Astrocyte (in vitro differentiated cells and primary cell): ENCODE data around the gene RNU7-1. TPM values are rescaled to one million over a fixed set of nuclear protein-coding genes. Genes with fewer than 3 reads are reported as not detected.

ENCODE experiments used
- DNase-seq: peaks from one replicate; pipeline ENCODE4 v3.0.0-alpha.2; 2010; ENCODE audit warnings: low read depth
- FAIRE-seq: peaks from 2 replicates; lab custom pipeline; 2011; peaks lifted over from hg19 to GRCh38; lab: Jason Lieb, UNC
- H2AFZ ChIP-seq: 2 replicates; pipeline ENCODE4 v1.6.0; 2012; ENCODE audit warnings: low read depth, low read length, inconsistent platforms
- H3K27ac ChIP-seq: 2 replicates; pipeline ENCODE4 v1.5.1; 2011; ENCODE audit warnings: low read depth, low read length, inconsistent platforms
- H3K27me3 ChIP-seq: 2 replicates; pipeline ENCODE4 v1.6.0; 2011; ENCODE audit warnings: low read length, inconsistent platforms; ENCODE audit not compliant: insufficient read depth
- H3K36me3 ChIP-seq: 2 replicates; pipeline ENCODE4 v1.5.1; 2011; ENCODE audit warnings: low read length, inconsistent platforms; ENCODE audit not compliant: insufficient read depth
- H3K4me1 ChIP-seq: 2 replicates; pipeline ENCODE4 v1.5.1; 2011; ENCODE audit warnings: low read length, inconsistent platforms; ENCODE audit not compliant: insufficient read depth
- H3K4me2 ChIP-seq: 2 replicates; pipeline ENCODE4 v1.6.0; 2012; ENCODE audit warnings: low read length, inconsistent platforms
- H3K4me3 ChIP-seq: 2 replicates; pipeline ENCODE4 v1.5.1; 2011; ENCODE audit warnings: low read depth, mild to moderate bottlenecking, low read length, inconsistent platforms; ENCODE audit not compliant: insufficient read depth
- H3K79me2 ChIP-seq: 2 replicates; pipeline ENCODE4 v1.6.0; 2012; ENCODE audit warnings: mild to moderate bottlenecking, low read length, inconsistent platforms; ENCODE audit not compliant: insufficient read depth
- H3K9ac ChIP-seq: 2 replicates; pipeline ENCODE4 v1.6.0; 2012; ENCODE audit warnings: mild to moderate bottlenecking, low read length, inconsistent platforms
- H3K9me3 ChIP-seq: 2 replicates; pipeline ENCODE4 v1.5.1; 2012; ENCODE audit warnings: low read depth, mild to moderate bottlenecking, low read length, inconsistent platforms; ENCODE audit not compliant: insufficient read depth
- H4K20me1 ChIP-seq: 2 replicates; pipeline ENCODE4 v1.6.0; 2012; ENCODE audit warnings: low read length, inconsistent platforms; ENCODE audit not compliant: insufficient read depth
- H3K27ac Mint-ChIP-seq: one replicate; pipeline ENCODE4 v1.8.0; 2021; ENCODE audit warnings: mild to moderate bottlenecking, mixed read lengths; ENCODE audit not compliant: unreplicated experiment
- H3K27me3 Mint-ChIP-seq: one replicate; pipeline ENCODE4 v1.8.0; 2021; ENCODE audit warnings: low read depth, mixed read lengths; ENCODE audit not compliant: unreplicated experiment
- H3K36me3 Mint-ChIP-seq: one replicate; pipeline ENCODE4 v1.8.0; 2021; ENCODE audit warnings: low read depth, mixed read lengths; ENCODE audit not compliant: unreplicated experiment
- H3K4me1 Mint-ChIP-seq: one replicate; pipeline ENCODE4 v1.8.0; 2021; ENCODE audit warnings: low read depth, mixed read lengths; ENCODE audit not compliant: unreplicated experiment
- H3K4me3 Mint-ChIP-seq: one replicate; pipeline ENCODE4 v1.8.0; 2021; ENCODE audit warnings: mild to moderate bottlenecking, moderate library complexity, mixed read lengths; ENCODE audit not compliant: unreplicated experiment
- H3K9me3 Mint-ChIP-seq: one replicate; pipeline ENCODE4 v1.8.0; 2021; ENCODE audit warnings: mild to moderate bottlenecking, mixed read lengths; ENCODE audit not compliant: unreplicated experiment
- EZH2 ChIP-seq: IDR thresholded peaks from 2 replicates; pipeline ENCODE4 v1.6.1; 2012; ENCODE audit warnings: mild to moderate bottlenecking, low read length, inconsistent platforms; ENCODE audit not compliant: insufficient read depth
- total RNA-seq: library from RNA; stranded (reverse); gene quantifications from 2 replicates; pipeline ENCODE4 v1.2.1, GENCODE V29; 2021
- TF ChIP-seq, protein P1 (sequence below): IDR thresholded peaks from 2 replicates; pipeline ENCODE4 v1.5.1; 2011; ENCODE audit warnings: low read depth, mild to moderate bottlenecking, inconsistent platforms, low read length, moderate library complexity; ENCODE audit not compliant: insufficient read depth

RNU7-1 gene
- total RNA-seq, 1 donor from 2014 or later: not detected

DNA sequence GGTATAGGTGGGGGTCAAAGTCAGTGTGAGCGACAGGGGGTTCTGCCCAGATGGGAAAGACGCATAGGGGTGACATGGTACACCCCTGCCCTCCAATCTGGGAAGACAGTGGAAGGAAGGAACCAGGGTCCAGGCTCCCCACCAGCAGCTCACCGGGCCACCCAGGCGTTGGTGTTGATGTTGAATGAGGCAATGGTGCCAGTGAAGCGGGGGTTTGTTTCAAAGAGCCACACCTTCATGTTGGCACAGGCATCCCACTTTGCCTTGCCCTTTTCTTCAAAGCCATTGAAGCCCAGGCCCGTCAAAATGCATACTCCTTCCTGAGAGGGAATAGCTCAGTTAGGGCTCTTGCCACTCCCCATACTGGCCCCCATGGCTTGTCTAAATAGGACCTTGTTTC lies 34.6 kb downstream of the RNU7-1 start:
- Mint-ChIP-seq H3K27me3 (no peaks in the 10 kb centered on the region), H3K9me3 (no peaks in the 10 kb centered on the region), H3K36me3 (peaks cover 17% of the 10 kb centered on the region), H3K27ac (no peak overlapping the region), H3K4me1 (no peaks in the 10 kb centered on the region), H3K4me3 (no peak overlapping the region)
- Histone ChIP-seq H3K9me3 (no peaks in the 10 kb centered on the region), H3K9ac (no peak overlapping the region), H3K4me2 (no peak overlapping the region), H3K79me2 (peaks cover 7% of the 10 kb centered on the region), H3K27me3 (no peaks in the 10 kb centered on the region), H4K20me1 (no peaks in the 10 kb centered on the region), H2AFZ (no peak overlapping the region), H3K27ac (no peak overlapping the region), H3K4me1 (no peaks in the 10 kb centered on the region), H3K36me3 (peaks cover 55% of the 10 kb centered on the region), H3K4me3 (no peak overlapping the region)
- TF ChIP-seq EZH2: no peak
- TF ChIP-seq, protein P1, sequence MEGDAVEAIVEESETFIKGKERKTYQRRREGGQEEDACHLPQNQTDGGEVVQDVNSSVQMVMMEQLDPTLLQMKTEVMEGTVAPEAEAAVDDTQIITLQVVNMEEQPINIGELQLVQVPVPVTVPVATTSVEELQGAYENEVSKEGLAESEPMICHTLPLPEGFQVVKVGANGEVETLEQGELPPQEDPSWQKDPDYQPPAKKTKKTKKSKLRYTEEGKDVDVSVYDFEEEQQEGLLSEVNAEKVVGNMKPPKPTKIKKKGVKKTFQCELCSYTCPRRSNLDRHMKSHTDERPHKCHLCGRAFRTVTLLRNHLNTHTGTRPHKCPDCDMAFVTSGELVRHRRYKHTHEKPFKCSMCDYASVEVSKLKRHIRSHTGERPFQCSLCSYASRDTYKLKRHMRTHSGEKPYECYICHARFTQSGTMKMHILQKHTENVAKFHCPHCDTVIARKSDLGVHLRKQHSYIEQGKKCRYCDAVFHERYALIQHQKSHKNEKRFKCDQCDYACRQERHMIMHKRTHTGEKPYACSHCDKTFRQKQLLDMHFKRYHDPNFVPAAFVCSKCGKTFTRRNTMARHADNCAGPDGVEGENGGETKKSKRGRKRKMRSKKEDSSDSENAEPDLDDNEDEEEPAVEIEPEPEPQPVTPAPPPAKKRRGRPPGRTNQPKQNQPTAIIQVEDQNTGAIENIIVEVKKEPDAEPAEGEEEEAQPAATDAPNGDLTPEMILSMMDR: no peak
- FAIRE-seq (no peak), DNase-seq (no peak)

DNA sequence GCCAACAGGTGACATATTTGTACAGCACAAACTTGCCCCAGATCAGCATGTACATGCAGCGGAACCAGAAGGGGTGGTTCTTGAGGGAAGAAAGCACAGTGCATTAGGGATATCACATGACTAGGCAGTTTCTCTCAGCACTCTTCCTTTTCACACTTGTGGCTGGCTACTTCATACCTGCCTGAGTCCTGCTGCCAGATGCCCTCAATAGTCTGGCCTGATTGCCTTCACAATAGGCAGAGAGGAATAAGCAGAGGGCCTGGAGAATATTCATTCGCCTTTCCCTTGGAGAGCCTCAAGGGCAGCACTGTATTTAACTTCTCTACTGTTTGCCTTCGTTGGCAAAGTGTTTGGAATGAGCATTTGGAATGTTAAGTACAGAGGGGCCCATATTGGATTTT lies 35.0 kb downstream of the RNU7-1 start:
- Mint-ChIP-seq H3K4me3 (no peak overlapping the region), H3K9me3 (no peaks in the 10 kb centered on the region), H3K27me3 (no peaks in the 10 kb centered on the region), H3K4me1 (no peaks in the 10 kb centered on the region), H3K36me3 (peaks cover 17% of the 10 kb centered on the region), H3K27ac (peak overlapping the region; percentile 53)
- no peak overlapping the region for H3K4me2 ChIP-seq
- DNase-seq (no peak), FAIRE-seq (no peak)
- H3K27ac ChIP-seq: no peak overlapping the region
- no peak overlapping the region for H3K9ac ChIP-seq
- H3K4me3 ChIP-seq: no peak overlapping the region
- H3K36me3 ChIP-seq: peaks cover 57% of the 10 kb centered on the region
- H3K9me3 ChIP-seq: no peaks in the 10 kb centered on the region
- TF ChIP-seq, protein P1: no peak
- no peak for TF ChIP-seq EZH2
- H2AFZ ChIP-seq: no peak overlapping the region
- H3K4me1 ChIP-seq: no peaks in the 10 kb centered on the region
- H3K27me3 ChIP-seq: no peaks in the 10 kb centered on the region
- H4K20me1 ChIP-seq: no peaks in the 10 kb centered on the region
- H3K79me2 ChIP-seq: peaks cover 7% of the 10 kb centered on the region

DNA sequence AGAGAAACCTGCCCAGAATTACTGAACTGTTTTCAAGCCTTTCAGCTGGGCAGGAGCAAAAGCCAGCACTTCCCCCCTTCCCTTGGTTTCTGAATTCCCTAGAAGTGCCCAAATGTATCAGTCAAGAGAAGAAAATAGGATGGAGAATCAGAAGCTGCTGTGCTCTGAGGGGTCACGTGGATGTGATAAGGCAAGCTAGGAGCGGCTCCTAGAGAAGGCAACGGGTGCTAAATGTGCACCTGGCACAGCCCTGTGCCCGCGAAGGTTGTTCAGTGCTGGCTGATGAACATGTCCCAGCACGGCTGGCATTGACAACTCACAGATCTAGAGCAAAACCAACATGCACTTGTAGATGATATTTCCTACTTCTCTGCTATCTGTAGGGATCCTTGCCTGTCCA lies 35.4 kb downstream of the RNU7-1 start:
- H3K9ac ChIP-seq: no peak overlapping the region
- no peak for DNase-seq
- H3K79me2 ChIP-seq: peaks cover 4% of the 10 kb centered on the region
- no peak overlapping the region for H3K27ac ChIP-seq
- H2AFZ ChIP-seq: no peak overlapping the region
- H3K4me3 ChIP-seq: no peak overlapping the region
- no peak overlapping the region for H3K4me2 ChIP-seq
- Mint-ChIP-seq H3K36me3 (peaks cover 17% of the 10 kb centered on the region), H3K27me3 (no peaks in the 10 kb centered on the region), H3K4me1 (no peaks in the 10 kb centered on the region), H3K9me3 (no peaks in the 10 kb centered on the region), H3K27ac (no peak overlapping the region), H3K4me3 (no peak overlapping the region)
- no peaks in the 10 kb centered on the region for H4K20me1 ChIP-seq
- no peak for FAIRE-seq
- TF ChIP-seq, protein P1: no peak
- TF ChIP-seq EZH2: no peak
- no peaks in the 10 kb centered on the region for H3K9me3 ChIP-seq
- no peaks in the 10 kb centered on the region for H3K4me1 ChIP-seq
- H3K36me3 ChIP-seq: peaks cover 54% of the 10 kb centered on the region
- no peaks in the 10 kb centered on the region for H3K27me3 ChIP-seq
